ENCODE data around the gene CCNT1.
"Not testable (repeated sequence)": the region's sequence is repeated elsewhere in the genome, so short reads cannot be mapped to it uniquely, and the experiment has no call there.

Gene CCNT1

DNA sequence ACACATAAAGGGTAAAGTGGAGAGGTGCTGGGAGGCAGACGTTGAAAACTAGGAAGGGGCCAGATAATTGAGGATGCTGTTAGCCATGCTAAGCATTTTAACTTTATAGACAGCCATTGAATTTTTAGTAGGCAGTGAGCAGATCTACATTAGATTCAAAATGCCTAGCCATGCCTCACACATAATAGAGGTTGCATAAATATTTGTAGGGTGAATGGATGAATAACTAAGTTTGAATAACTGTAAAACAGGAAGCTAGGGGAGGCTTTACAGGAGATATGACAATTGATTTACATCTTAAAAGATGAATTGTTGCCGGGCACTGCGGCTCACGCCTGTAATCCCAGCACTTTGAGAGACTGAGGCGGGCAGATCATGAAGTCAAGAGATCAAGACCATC lies 12.3 kb upstream of the CCNT1 start:
- no peak overlapping the region for H3K4me3 Mint-ChIP-seq
- H3K4me1 Mint-ChIP-seq: no peaks in the 10 kb centered on the region
- TF ChIP-seq, protein P1, sequence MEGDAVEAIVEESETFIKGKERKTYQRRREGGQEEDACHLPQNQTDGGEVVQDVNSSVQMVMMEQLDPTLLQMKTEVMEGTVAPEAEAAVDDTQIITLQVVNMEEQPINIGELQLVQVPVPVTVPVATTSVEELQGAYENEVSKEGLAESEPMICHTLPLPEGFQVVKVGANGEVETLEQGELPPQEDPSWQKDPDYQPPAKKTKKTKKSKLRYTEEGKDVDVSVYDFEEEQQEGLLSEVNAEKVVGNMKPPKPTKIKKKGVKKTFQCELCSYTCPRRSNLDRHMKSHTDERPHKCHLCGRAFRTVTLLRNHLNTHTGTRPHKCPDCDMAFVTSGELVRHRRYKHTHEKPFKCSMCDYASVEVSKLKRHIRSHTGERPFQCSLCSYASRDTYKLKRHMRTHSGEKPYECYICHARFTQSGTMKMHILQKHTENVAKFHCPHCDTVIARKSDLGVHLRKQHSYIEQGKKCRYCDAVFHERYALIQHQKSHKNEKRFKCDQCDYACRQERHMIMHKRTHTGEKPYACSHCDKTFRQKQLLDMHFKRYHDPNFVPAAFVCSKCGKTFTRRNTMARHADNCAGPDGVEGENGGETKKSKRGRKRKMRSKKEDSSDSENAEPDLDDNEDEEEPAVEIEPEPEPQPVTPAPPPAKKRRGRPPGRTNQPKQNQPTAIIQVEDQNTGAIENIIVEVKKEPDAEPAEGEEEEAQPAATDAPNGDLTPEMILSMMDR (IDR thresholded peaks at IDR 0.05): no peak
- H3K9me3 Mint-ChIP-seq: peaks cover 10% of the 10 kb centered on the region
- no peak overlapping the region for H3K27ac Mint-ChIP-seq
- peaks cover 9% of the 10 kb centered on the region for H3K27me3 Mint-ChIP-seq (ENCODE audit: low read depth, poor library complexity)
- no peaks in the 10 kb centered on the region for H3K36me3 Mint-ChIP-seq (ENCODE audit: low read depth)
- no peak for DNase-seq

DNA sequence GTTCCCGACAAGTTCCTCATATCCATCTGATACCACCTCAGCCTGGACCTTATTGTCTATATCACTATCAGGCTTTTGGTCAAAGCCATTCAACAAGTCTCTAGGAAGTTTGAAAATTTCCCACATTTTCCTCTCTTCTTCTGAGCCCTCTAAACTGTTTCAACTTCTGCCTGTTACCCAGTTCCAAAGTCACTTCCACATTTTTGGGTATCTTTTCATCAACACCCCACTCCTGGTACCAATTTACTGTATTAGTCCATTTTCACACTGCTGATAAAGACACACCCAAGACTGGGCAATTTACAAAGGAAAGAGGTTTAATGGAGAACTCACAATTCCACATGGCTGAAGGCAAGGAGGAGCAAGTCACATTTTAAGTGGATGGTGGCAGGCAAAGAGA lies 4.2 kb upstream of the CCNT1 start:
- Mint-ChIP-seq H3K9me3 (peaks cover 52% of the 10 kb centered on the region), H3K27me3 (ENCODE audit: low read depth, poor library complexity) (peaks cover 16% of the 10 kb centered on the region), H3K4me1 (peaks cover 11% of the 10 kb centered on the region)
- H3K36me3 Mint-ChIP-seq (ENCODE audit: low read depth); DNase-seq; H3K4me3 Mint-ChIP-seq; H3K27ac Mint-ChIP-seq: not testable (repeated sequence)

DNA sequence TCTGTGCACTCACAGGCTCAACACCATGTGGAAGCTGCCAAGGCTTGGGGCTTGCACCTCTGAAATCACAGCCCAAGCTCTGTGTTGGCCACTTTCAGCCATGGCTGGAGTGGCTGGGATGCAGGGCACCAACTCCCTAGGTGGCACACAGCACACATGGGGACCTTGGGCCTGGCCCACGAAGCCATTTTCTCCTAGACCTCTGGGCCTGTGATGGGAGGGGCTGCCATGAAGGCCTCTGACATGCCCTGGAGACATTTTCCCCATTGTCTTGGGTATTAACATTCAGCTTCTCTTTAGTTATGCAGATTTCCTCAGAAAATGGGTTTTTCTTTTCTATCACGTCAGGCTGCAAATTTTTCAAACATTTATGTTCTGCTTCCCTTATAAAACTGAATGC lies 3.7 kb upstream of the CCNT1 start:
- Mint-ChIP-seq H3K27me3 (ENCODE audit: low read depth, poor library complexity) (peaks cover 14% of the 10 kb centered on the region), H3K4me1 (peaks cover 17% of the 10 kb centered on the region), H3K9me3 (peaks cover 49% of the 10 kb centered on the region)
- H3K4me3 Mint-ChIP-seq; H3K27ac Mint-ChIP-seq; DNase-seq; H3K36me3 Mint-ChIP-seq (ENCODE audit: low read depth): not testable (repeated sequence)

DNA sequence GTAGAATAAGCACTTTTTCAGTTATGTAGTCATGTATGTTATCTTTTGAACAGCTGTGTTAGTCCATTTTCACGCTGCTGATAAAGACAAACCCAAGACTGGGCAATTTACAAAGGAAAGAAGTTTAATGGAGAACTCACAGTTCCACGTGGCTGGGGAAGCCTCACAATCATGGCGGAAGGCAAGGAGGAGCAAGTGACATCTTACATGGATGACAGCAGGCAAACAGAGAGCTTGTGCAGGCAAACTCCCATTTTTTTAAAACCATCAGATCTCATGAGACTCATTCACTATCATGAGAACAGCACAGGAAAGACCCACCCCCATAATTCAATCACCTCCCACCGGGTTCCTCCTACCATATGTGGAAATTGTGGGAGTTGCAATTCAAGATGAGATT lies 2.5 kb upstream of the CCNT1 start:
- DNase-seq, H3K4me3 Mint-ChIP-seq, H3K27ac Mint-ChIP-seq: not testable (repeated sequence)
- Mint-ChIP-seq H3K4me1 (peaks cover 29% of the 10 kb centered on the region), H3K36me3 (ENCODE audit: low read depth) (peaks cover 15% of the 10 kb centered on the region), H3K27me3 (ENCODE audit: low read depth, poor library complexity) (peaks cover 14% of the 10 kb centered on the region), H3K9me3 (peaks cover 49% of the 10 kb centered on the region)

DNA sequence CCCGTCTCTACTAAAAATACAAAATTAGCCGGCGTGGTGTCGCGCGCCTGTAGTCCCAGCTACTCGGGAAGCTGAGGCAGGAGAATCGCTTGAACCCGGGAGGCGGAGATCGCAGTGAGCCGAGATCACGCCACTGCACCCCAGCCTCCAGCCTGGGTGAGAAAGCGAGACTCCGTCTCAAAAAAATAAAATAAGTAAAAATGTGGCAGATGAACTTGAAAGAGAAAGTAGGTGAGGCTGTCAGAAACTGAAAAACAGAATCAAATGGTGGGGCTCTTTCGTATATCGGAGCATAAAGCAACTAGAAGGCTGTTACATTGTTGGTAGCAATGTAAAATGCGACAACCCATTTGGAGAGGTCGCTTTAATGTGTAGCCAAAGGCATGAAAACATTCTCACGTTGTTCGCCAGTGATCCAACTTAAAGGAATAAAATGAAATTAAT lies 767 bp upstream of the CCNT1 start:
- TF ChIP-seq, protein P1 (IDR thresholded peaks at IDR 0.05): no peak
- Mint-ChIP-seq H3K36me3 (ENCODE audit: low read depth) (peaks cover 29% of the 10 kb centered on the region), H3K27ac (peak overlapping the region; percentile 99), H3K4me1 (peaks cover 38% of the 10 kb centered on the region), H3K9me3 (peaks cover 40% of the 10 kb centered on the region), H3K4me3 (peak overlapping the region; percentile 92), H3K27me3 (ENCODE audit: low read depth, poor library complexity) (peaks cover 10% of the 10 kb centered on the region)
- no peak for DNase-seq

DNA sequence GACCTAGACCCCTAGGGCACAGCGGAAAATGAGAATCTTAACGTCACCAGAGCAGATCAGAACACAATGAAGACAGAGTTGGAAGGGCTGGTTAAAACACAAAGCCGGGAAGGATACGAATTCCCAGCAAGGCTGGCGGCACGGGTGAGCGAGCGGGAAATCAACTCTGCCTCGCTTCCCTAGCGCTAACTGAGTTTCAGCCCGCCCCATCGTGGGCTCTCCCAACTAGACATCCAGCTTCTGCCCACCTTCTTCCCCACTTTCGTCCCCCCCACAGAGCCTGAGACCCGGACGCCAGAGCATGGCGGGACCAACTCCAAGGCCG lies 377 bp downstream of the CCNT1 start:
- TF ChIP-seq, protein P1 (IDR thresholded peaks at IDR 0.05): no peak
- Mint-ChIP-seq H3K9me3 (peaks cover 35% of the 10 kb centered on the region), H3K4me1 (peaks cover 38% of the 10 kb centered on the region), H3K27me3 (ENCODE audit: low read depth, poor library complexity) (peaks cover 10% of the 10 kb centered on the region), H3K4me3 (peak overlapping the region; percentile 92), H3K27ac (peak overlapping the region; percentile 99), H3K36me3 (ENCODE audit: low read depth) (peaks cover 40% of the 10 kb centered on the region)
- peak; percentile 31 for DNase-seq

DNA sequence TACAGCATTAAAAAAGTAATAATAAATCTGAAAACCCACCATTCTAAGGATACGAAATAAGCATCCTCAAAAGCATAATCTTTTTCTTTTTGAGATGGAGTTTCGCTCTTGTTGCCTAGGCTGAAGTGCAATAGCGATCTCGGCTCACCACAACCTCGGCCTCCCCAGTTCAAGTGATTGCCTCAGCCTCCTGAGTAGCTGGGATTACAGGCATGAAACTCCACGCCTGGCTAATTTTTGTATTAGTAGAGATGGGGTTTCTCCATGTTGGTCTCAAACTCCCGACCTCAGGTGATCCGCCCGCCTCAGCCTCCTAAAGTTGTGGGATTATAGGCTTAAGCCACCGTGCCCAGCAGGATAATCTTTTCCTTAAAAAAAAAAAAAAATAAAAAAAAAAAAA lies 4.3 kb downstream of the CCNT1 start:
- peaks cover 38% of the 10 kb centered on the region for H3K4me1 Mint-ChIP-seq
- peaks cover 4% of the 10 kb centered on the region for H3K9me3 Mint-ChIP-seq
- H3K36me3 Mint-ChIP-seq (ENCODE audit: low read depth): peaks cover 58% of the 10 kb centered on the region

DNA sequence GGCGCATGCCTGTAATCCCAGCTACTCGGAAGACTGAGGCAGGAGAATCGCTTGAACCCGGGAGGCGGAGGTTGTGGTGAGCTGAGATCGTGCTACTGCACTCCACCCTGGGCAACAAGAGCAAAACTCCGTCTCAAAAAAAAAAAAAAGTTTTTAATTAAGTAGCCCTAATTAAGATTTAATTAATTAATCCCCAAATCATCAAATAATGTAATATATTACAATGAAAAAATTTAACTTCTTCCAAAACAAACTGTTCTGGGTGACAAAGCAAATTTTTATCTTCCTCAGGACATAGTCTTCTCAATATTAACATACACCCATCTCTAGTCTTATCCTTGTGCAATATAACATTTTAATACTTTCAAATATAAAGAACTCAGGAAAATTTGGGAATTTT lies 17.7 kb downstream of the CCNT1 start:
- not testable (repeated sequence) for H3K4me1 Mint-ChIP-seq; DNase-seq; H3K4me3 Mint-ChIP-seq; H3K9me3 Mint-ChIP-seq; H3K27me3 Mint-ChIP-seq (ENCODE audit: low read depth, poor library complexity); H3K27ac Mint-ChIP-seq
- H3K36me3 Mint-ChIP-seq (ENCODE audit: low read depth): peaks cover 76% of the 10 kb centered on the region

More for the DNA sequence above, 4.3 kb downstream of the CCNT1 start:
- no peak overlapping the region for H3K27ac Mint-ChIP-seq
- TF ChIP-seq, protein P1 (IDR thresholded peaks at IDR 0.05): no peak
- H3K27me3 Mint-ChIP-seq (ENCODE audit: low read depth, poor library complexity): peaks cover 1% of the 10 kb centered on the region
- no peak overlapping the region for H3K4me3 Mint-ChIP-seq
- no peak for DNase-seq

Measured in nephron progenitor cell (in vitro differentiated cells).